ENCODE measurements around the gene MNDA.

The MNDA gene

GRCh38 chr1:158801396-158801795 is 29.8 kb upstream of the MNDA start:
- no peak for TF ChIP-seq CTCF (IDR thresholded peaks at IDR 0.05; ENCODE audit: borderline replicate concordance, control extremely low read depth, extremely low read depth, insufficient read depth, missing control alignments)
- in situ Hi-C loops (cut with MboI; ENCODE audit: low sequenced_read_pairs, unreplicated experiment), result loop anchor here (10.0 kb wide), 1 partner anchor 193 kb away; no protein-coding TSS in a partner anchor
- DNase-seq (ENCODE audit: low spot score), result no peak

GRCh38 chr1:158803678-158804077 is 27.5 kb upstream of the MNDA start:
- in situ Hi-C loops (cut with MboI; ENCODE audit: low sequenced_read_pairs, unreplicated experiment), result loop anchor here (10.0 kb wide), 1 partner anchor 191 kb away; no protein-coding TSS in a partner anchor
- no peak for DNase-seq (ENCODE audit: low spot score)
- no peak for TF ChIP-seq CTCF (IDR thresholded peaks at IDR 0.05; ENCODE audit: borderline replicate concordance, control extremely low read depth, extremely low read depth, insufficient read depth, missing control alignments)

- TF ChIP-seq CTCF (IDR thresholded peaks at IDR 0.05; ENCODE audit: borderline replicate concordance, control extremely low read depth, extremely low read depth, insufficient read depth, missing control alignments), result no peak
- in situ Hi-C loops (cut with MboI; ENCODE audit: low sequenced_read_pairs, unreplicated experiment), result loop anchor here (10.0 kb wide), 1 partner anchor 188 kb away; no protein-coding TSS in a partner anchor
- no peak for DNase-seq (ENCODE audit: low spot score)
These were observed 24.1 kb upstream of the MNDA start for GRCh38 chr1:158806916-158807536.

GRCh38 chr1:158809256-158809655 is 21.9 kb upstream of the MNDA start:
- no peak for TF ChIP-seq CTCF (IDR thresholded peaks at IDR 0.05; ENCODE audit: borderline replicate concordance, control extremely low read depth, extremely low read depth, insufficient read depth, missing control alignments)

GRCh38 chr1:158809862-158810261 is 21.3 kb upstream of the MNDA start:
- in situ Hi-C loops (cut with MboI; ENCODE audit: low sequenced_read_pairs, unreplicated experiment), result loop anchor here (10.0 kb wide), 1 partner anchor 185 kb away; no protein-coding TSS in a partner anchor
- DNase-seq (ENCODE audit: low spot score), result no peak

More at GRCh38 chr1:158809256-158809655, 21.9 kb upstream of the MNDA start:
- in situ Hi-C loops (cut with MboI; ENCODE audit: low sequenced_read_pairs, unreplicated experiment), result loop anchor here (10.0 kb wide), 1 partner anchor 186 kb away; no protein-coding TSS in a partner anchor
- no peak for DNase-seq (ENCODE audit: low spot score)

GRCh38 chr1:158810311-158810710 is 20.8 kb upstream of the MNDA start:
- in situ Hi-C loops (cut with MboI; ENCODE audit: low sequenced_read_pairs, unreplicated experiment), result no loop called here
- no peak for TF ChIP-seq CTCF (IDR thresholded peaks at IDR 0.05; ENCODE audit: borderline replicate concordance, control extremely low read depth, extremely low read depth, insufficient read depth, missing control alignments)
- DNase-seq (ENCODE audit: low spot score), result no peak

More at GRCh38 chr1:158809862-158810261, 21.3 kb upstream of the MNDA start:
- no peak for TF ChIP-seq CTCF (IDR thresholded peaks at IDR 0.05; ENCODE audit: borderline replicate concordance, control extremely low read depth, extremely low read depth, insufficient read depth, missing control alignments)

Data from GM13976 (cell line).